ENCODE results near the gene ACTN3. TPM values are rescaled to one million over a fixed set of nuclear protein-coding genes. Genes with fewer than 3 reads are reported as not detected.
"Not testable (repeated sequence)": the region's sequence is repeated elsewhere in the genome, so short reads cannot be mapped to it uniquely, and the experiment has no call there.

Gene ACTN3
- total RNA-seq, 1 experiment from 2014 or later = not detected

DNA sequence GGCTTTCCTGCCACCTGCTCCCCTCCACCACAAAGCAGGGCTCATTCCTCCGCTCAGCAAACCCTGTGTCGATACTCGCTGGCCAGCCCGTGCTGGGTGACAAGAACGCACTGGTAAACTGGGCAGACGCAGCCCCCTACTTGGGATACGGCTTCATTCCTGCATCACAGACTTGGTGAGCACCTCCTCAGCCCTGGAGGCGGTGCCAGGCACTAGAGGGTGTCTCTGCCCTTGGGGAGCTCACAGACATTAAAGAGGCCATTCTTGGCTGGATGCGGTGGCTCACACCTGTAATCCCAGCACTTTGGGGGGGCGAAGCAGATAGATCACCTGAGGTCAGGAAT is 6.9 kb upstream of the ACTN3 start:
- Histone ChIP-seq H3K9me3 (ENCODE audit: low read depth, low read length, poor library complexity, severe bottlenecking) (no peaks in the 10 kb centered on the region), H3K27me3 (replicated peaks; ENCODE audit: insufficient read depth, low read depth, low read length, poor library complexity) (no peaks in the 10 kb centered on the region), H3K36me3 (ENCODE audit: insufficient read depth, low read length, poor library complexity, severe bottlenecking) (no peaks in the 10 kb centered on the region), H3K4me3 (ENCODE audit: low read depth, low read length, poor library complexity, severe bottlenecking) (no peak overlapping the region), H3K27ac (ENCODE audit: low read depth, low read length, poor library complexity, severe bottlenecking) (no peak overlapping the region), H3K4me1 (ENCODE audit: insufficient read depth, low read length, poor library complexity, severe bottlenecking) (no peaks in the 10 kb centered on the region)
- ChIA-PET CTCF (no interaction called here), POLR2A (ENCODE audit: low non-redundant PET) (no interaction called here)
- no TSS peak for BruUV-seq (replicated peaks)
- intact Hi-C loops (cut with micrococcal nuclease; ENCODE audit: unreplicated experiment) = no loop called here
- TF ChIP-seq EZH2 (IDR thresholded peaks at IDR 0.05; ENCODE audit: borderline replicate concordance, low read depth, low read length, poor library complexity, severe bottlenecking) = no peak
- TF ChIP-seq, protein P1, sequence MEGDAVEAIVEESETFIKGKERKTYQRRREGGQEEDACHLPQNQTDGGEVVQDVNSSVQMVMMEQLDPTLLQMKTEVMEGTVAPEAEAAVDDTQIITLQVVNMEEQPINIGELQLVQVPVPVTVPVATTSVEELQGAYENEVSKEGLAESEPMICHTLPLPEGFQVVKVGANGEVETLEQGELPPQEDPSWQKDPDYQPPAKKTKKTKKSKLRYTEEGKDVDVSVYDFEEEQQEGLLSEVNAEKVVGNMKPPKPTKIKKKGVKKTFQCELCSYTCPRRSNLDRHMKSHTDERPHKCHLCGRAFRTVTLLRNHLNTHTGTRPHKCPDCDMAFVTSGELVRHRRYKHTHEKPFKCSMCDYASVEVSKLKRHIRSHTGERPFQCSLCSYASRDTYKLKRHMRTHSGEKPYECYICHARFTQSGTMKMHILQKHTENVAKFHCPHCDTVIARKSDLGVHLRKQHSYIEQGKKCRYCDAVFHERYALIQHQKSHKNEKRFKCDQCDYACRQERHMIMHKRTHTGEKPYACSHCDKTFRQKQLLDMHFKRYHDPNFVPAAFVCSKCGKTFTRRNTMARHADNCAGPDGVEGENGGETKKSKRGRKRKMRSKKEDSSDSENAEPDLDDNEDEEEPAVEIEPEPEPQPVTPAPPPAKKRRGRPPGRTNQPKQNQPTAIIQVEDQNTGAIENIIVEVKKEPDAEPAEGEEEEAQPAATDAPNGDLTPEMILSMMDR (conservative IDR thresholded peaks at IDR 0.05; ENCODE audit: low read depth, low read length) = no peak
- no peak for DNase-seq (ENCODE audit: low spot score)

DNA sequence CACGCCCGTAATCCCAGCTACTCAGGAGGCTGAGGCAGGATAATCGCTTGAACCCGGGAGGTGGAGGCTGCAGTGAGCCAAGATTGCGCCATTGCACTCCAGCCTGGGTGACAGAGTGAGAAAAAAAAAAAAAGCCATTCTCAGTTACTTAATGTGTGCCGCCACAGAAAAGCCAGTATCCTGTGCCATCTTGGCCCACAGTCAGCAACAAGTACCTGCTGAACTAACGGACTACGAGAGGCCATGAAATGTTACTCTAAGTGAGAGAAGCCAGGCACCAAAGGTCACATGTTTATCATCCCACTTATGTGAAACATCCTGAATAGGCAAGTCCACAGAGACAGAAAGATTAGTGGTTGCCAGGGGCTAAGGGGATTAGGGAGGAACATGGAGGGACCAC is 6.1 kb upstream of the ACTN3 start:
- POLR2A ChIA-PET (ENCODE audit: low non-redundant PET); H3K36me3 ChIP-seq (ENCODE audit: insufficient read depth, low read length, poor library complexity, severe bottlenecking); H3K4me1 ChIP-seq (ENCODE audit: insufficient read depth, low read length, poor library complexity, severe bottlenecking); DNase-seq (ENCODE audit: low spot score); CTCF ChIA-PET; H3K27ac ChIP-seq (ENCODE audit: low read depth, low read length, poor library complexity, severe bottlenecking); H3K4me3 ChIP-seq (ENCODE audit: low read depth, low read length, poor library complexity, severe bottlenecking); BruUV-seq (replicated peaks); intact Hi-C loops (cut with micrococcal nuclease; ENCODE audit: unreplicated experiment); H3K27me3 ChIP-seq (replicated peaks; ENCODE audit: insufficient read depth, low read depth, low read length, poor library complexity); H3K9me3 ChIP-seq (ENCODE audit: low read depth, low read length, poor library complexity, severe bottlenecking): not testable (repeated sequence)

DNA sequence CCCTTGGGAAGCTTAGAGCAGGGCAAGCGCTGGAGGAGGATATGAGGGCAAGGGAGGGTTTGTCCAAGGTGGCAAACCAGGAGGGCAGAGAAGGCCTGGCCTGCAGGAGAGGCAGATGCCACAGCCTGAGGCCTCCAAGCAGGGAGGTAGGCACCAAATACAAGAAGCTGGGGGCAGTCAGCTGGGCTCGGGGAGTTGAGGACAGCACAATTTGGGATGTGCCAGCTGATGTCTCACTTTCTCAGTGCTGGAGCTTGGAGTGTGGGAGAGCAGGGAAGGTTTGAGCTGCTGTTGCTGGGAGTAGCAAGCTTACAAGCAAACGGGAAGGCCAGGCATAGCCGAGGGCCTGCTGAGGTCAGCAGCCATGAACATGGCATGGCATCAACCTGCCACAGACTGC is 4.8 kb upstream of the ACTN3 start:
- TF ChIP-seq, protein P1 (conservative IDR thresholded peaks at IDR 0.05; ENCODE audit: low read depth, low read length) = no peak
- TF ChIP-seq EZH2 (IDR thresholded peaks at IDR 0.05; ENCODE audit: borderline replicate concordance, low read depth, low read length, poor library complexity, severe bottlenecking) = no peak
- no TSS peak for BruUV-seq (replicated peaks)
- ChIA-PET POLR2A (ENCODE audit: low non-redundant PET) (no interaction called here), CTCF (no interaction called here)
- Histone ChIP-seq H3K4me3 (ENCODE audit: low read depth, low read length, poor library complexity, severe bottlenecking) (no peak overlapping the region), H3K27me3 (replicated peaks; ENCODE audit: insufficient read depth, low read depth, low read length, poor library complexity) (no peaks in the 10 kb centered on the region), H3K9me3 (ENCODE audit: low read depth, low read length, poor library complexity, severe bottlenecking) (no peaks in the 10 kb centered on the region), H3K36me3 (ENCODE audit: insufficient read depth, low read length, poor library complexity, severe bottlenecking) (no peaks in the 10 kb centered on the region), H3K27ac (ENCODE audit: low read depth, low read length, poor library complexity, severe bottlenecking) (no peak overlapping the region), H3K4me1 (ENCODE audit: insufficient read depth, low read length, poor library complexity, severe bottlenecking) (peaks cover 4% of the 10 kb centered on the region)
- DNase-seq (ENCODE audit: low spot score) = no peak
- intact Hi-C loops (cut with micrococcal nuclease; ENCODE audit: unreplicated experiment) = no loop called here

DNA sequence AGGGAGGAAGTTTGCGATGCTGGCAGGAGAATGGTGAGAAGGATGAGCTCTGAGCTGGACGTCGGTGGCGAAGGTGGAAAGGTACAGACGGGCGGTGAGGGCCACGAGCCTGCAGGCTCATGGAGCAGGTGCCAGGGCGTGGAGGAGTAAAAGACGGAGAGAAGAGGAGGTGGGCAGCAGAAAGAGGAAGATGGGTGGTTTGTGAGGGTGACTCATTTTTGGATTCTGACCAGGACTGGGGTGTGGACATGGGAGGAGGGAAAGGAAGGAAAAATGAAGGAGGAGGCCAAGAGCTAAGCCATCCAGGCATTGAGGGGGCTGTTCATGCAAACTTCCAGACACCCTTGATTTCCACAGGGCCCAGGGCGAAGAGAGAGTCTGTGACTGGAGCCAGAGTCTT is 4.3 kb upstream of the ACTN3 start:
- intact Hi-C loops (cut with micrococcal nuclease; ENCODE audit: unreplicated experiment) = no loop called here
- Histone ChIP-seq H3K36me3 (ENCODE audit: insufficient read depth, low read length, poor library complexity, severe bottlenecking) (no peaks in the 10 kb centered on the region), H3K4me3 (ENCODE audit: low read depth, low read length, poor library complexity, severe bottlenecking) (no peak overlapping the region), H3K9me3 (ENCODE audit: low read depth, low read length, poor library complexity, severe bottlenecking) (no peaks in the 10 kb centered on the region), H3K27me3 (replicated peaks; ENCODE audit: insufficient read depth, low read depth, low read length, poor library complexity) (no peaks in the 10 kb centered on the region), H3K4me1 (ENCODE audit: insufficient read depth, low read length, poor library complexity, severe bottlenecking) (peaks cover 4% of the 10 kb centered on the region), H3K27ac (ENCODE audit: low read depth, low read length, poor library complexity, severe bottlenecking) (no peak overlapping the region)
- ChIA-PET CTCF (no interaction called here), POLR2A (ENCODE audit: low non-redundant PET) (no interaction called here)
- no TSS peak for BruUV-seq (replicated peaks)
- TF ChIP-seq, protein P1 (conservative IDR thresholded peaks at IDR 0.05; ENCODE audit: low read depth, low read length) = no peak
- no peak for TF ChIP-seq EZH2 (IDR thresholded peaks at IDR 0.05; ENCODE audit: borderline replicate concordance, low read depth, low read length, poor library complexity, severe bottlenecking)
- DNase-seq (ENCODE audit: low spot score) = no peak
